GM21390 (cell line): Measurements from ENCODE around the gene MAFG.

Experiments
- ATAC-seq: cut with Tn5 transposase; IDR thresholded peaks from one replicate; pipeline ENCODE4 v1.9.1; 2021; ENCODE audit not compliant: unreplicated experiment

The MAFG gene

GRCh38 chr17:81868674-81869220 is 58.8 kb downstream of the MAFG start:
- no peak for ATAC-seq
